GM23338 (cell line): Measurements from ENCODE around the gene CDK4.

Source experiments
- CREB1 ChIP-seq: fragments of 250-450 bp; sonication (Bioruptor Pico); IDR thresholded peaks from 2 replicates; pipeline ENCODE4 v1.5.0; 2020; ENCODE audit warnings: low read depth, mild to moderate bottlenecking, moderate library complexity
- EZH2 ChIP-seq: fragments of 200-600 bp; sonication (generic); IDR thresholded peaks from one replicate; pipeline ENCODE4 v1.8.0; 2017; ENCODE audit warnings: antibody characterized with exemption, mild to moderate bottlenecking, low read depth; ENCODE audit not compliant: unreplicated experiment
- EZH2phosphoT487 ChIP-seq: fragments of 200-600 bp; sonication (generic); IDR thresholded peaks from one replicate; pipeline ENCODE4 v1.8.1; 2018; ENCODE audit warnings: antibody characterized with exemption; ENCODE audit not compliant: unreplicated experiment
- JUNB ChIP-seq: IDR thresholded peaks from one replicate; pipeline ENCODE4 v1.6.1; 2016; ENCODE audit warnings: antibody characterized with exemption; ENCODE audit not compliant: unreplicated experiment
- NANOG ChIP-seq: IDR thresholded peaks from 2 replicates; pipeline ENCODE4 v1.6.1; 2016; ENCODE audit warnings: antibody characterized with exemption, borderline replicate concordance
- POLR2AphosphoS5 ChIP-seq: IDR thresholded peaks from 2 replicates; pipeline ENCODE4 v1.6.1; 2016; ENCODE audit warnings: antibody characterized with exemption, low read depth
- REST ChIP-seq: IDR thresholded peaks from one replicate; pipeline ENCODE4 v1.6.1; 2018; ENCODE audit warnings: antibody characterized with exemption; ENCODE audit not compliant: unreplicated experiment
- STAT1 ChIP-seq: IDR thresholded peaks from one replicate; pipeline ENCODE4 v1.6.1; 2016; ENCODE audit warnings: antibody characterized with exemption; ENCODE audit not compliant: unreplicated experiment
- ZNF331 ChIP-seq: fragments of 250-450 bp; sonication (Bioruptor Pico); IDR thresholded peaks from 2 replicates; pipeline ENCODE4 v1.5.0; 2020; ENCODE audit warnings: low read depth, mild to moderate bottlenecking, moderate library complexity
- TF ChIP-seq, protein P1 (sequence below), 2 experiments: fragments of 200-600 bp in 1 of 2; sonication (generic) in 1 of 2; conservative IDR thresholded peaks; 2 replicates each; pipeline versions ENCODE4 v1.5.1 to v1.6.1; 2016 to 2017; ENCODE audit warnings: antibody characterized with exemption in 2 of 2, low read depth in 2 of 2, mild to moderate bottlenecking in 2 of 2, moderate library complexity in 1 of 2
- TF ChIP-seq, protein P2 (sequence below): fragments of 250-450 bp; sonication (Bioruptor Pico); IDR thresholded peaks from 2 replicates; pipeline ENCODE4 v1.5.0; 2020; ENCODE audit warnings: mild to moderate bottlenecking, moderate library complexity

- TF ChIP-seq EZH2 (peak; percentile 38), POLR2AphosphoS5 (no peak), REST (peak; percentile 78), EZH2phosphoT487 (no peak), STAT1 (no peak), CREB1 (CRISPR knock-in tag) (no peak), ZNF331 (CRISPR knock-in tag) (no peak), NANOG (no peak), JUNB (no peak)
- TF ChIP-seq, protein P1, sequence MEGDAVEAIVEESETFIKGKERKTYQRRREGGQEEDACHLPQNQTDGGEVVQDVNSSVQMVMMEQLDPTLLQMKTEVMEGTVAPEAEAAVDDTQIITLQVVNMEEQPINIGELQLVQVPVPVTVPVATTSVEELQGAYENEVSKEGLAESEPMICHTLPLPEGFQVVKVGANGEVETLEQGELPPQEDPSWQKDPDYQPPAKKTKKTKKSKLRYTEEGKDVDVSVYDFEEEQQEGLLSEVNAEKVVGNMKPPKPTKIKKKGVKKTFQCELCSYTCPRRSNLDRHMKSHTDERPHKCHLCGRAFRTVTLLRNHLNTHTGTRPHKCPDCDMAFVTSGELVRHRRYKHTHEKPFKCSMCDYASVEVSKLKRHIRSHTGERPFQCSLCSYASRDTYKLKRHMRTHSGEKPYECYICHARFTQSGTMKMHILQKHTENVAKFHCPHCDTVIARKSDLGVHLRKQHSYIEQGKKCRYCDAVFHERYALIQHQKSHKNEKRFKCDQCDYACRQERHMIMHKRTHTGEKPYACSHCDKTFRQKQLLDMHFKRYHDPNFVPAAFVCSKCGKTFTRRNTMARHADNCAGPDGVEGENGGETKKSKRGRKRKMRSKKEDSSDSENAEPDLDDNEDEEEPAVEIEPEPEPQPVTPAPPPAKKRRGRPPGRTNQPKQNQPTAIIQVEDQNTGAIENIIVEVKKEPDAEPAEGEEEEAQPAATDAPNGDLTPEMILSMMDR (conservative IDR thresholded peaks at IDR 0.05; ENCODE audit: low read depth in 2 of 2), result no peak
- TF ChIP-seq, protein P2, sequence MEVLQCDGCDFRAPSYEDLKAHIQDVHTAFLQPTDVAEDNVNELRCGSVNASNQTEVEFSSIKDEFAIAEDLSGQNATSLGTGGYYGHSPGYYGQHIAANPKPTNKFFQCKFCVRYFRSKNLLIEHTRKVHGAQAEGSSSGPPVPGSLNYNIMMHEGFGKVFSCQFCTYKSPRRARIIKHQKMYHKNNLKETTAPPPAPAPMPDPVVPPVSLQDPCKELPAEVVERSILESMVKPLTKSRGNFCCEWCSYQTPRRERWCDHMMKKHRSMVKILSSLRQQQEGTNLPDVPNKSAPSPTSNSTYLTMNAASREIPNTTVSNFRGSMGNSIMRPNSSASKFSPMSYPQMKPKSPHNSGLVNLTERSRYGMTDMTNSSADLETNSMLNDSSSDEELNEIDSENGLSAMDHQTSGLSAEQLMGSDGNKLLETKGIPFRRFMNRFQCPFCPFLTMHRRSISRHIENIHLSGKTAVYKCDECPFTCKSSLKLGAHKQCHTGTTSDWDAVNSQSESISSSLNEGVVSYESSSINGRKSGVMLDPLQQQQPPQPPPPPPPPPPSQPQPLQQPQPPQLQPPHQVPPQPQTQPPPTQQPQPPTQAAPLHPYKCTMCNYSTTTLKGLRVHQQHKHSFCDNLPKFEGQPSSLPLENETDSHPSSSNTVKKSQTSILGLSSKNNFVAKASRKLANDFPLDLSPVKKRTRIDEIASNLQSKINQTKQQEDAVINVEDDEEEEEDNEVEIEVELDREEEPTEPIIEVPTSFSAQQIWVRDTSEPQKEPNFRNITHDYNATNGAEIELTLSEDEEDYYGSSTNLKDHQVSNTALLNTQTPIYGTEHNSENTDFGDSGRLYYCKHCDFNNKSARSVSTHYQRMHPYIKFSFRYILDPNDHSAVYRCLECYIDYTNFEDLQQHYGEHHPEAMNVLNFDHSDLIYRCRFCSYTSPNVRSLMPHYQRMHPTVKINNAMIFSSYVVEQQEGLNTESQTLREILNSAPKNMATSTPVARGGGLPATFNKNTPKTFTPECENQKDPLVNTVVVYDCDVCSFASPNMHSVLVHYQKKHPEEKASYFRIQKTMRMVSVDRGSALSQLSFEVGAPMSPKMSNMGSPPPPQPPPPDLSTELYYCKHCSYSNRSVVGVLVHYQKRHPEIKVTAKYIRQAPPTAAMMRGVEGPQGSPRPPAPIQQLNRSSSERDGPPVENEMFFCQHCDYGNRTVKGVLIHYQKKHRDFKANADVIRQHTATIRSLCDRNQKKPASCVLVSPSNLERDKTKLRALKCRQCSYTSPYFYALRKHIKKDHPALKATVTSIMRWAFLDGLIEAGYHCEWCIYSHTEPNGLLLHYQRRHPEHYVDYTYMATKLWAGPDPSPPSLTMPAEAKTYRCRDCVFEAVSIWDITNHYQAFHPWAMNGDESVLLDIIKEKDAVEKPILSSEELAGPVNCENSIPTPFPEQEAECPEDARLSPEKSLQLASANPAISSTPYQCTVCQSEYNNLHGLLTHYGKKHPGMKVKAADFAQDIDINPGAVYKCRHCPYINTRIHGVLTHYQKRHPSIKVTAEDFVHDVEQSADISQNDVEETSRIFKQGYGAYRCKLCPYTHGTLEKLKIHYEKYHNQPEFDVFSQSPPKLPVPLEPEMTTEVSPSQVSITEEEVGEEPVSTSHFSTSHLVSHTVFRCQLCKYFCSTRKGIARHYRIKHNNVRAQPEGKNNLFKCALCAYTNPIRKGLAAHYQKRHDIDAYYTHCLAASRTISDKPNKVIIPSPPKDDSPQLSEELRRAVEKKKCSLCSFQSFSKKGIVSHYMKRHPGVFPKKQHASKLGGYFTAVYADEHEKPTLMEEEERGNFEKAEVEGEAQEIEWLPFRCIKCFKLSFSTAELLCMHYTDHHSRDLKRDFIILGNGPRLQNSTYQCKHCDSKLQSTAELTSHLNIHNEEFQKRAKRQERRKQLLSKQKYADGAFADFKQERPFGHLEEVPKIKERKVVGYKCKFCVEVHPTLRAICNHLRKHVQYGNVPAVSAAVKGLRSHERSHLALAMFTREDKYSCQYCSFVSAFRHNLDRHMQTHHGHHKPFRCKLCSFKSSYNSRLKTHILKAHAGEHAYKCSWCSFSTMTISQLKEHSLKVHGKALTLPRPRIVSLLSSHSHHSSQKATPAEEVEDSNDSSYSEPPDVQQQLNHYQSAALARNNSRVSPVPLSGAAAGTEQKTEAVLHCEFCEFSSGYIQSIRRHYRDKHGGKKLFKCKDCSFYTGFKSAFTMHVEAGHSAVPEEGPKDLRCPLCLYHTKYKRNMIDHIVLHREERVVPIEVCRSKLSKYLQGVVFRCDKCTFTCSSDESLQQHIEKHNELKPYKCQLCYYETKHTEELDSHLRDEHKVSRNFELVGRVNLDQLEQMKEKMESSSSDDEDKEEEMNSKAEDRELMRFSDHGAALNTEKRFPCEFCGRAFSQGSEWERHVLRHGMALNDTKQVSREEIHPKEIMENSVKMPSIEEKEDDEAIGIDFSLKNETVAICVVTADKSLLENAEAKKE, result no peak
Observed at GRCh38 chr12:57726884-57727757, 25.0 kb downstream of the CDK4 start.
